HG03103 (cell line): ENCODE data around the gene KDM5B.

Source experiments
- ATAC-seq: cut with Tn5 transposase; IDR thresholded peaks from one replicate; pipeline ENCODE4 v1.9.1; 2021; ENCODE audit warnings: low read depth; ENCODE audit not compliant: unreplicated experiment

Gene KDM5B

DNA sequence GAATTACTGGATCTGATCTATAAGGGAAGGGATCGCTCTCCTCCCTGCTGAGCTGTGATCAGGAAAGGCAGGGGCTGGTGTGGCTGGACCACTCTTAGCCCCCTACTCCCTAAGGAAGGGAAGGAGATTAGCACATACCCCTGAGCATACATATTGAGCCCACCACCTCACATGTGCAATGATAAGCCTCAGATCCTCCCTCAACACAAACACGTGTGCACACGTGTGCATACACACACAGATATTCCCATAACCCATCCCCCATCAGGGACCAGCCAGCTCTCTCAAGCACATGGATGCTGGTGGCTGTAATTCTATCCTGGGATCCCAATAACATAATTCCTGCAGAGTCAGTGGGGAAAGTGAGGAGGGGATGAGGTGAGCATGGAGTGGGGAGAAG, 119.1 kb downstream of the KDM5B start:
- ATAC-seq, result no peak

GRCh38 chr1:202688401-202688800, 119.8 kb downstream of the KDM5B start:
- no peak for ATAC-seq

DNA sequence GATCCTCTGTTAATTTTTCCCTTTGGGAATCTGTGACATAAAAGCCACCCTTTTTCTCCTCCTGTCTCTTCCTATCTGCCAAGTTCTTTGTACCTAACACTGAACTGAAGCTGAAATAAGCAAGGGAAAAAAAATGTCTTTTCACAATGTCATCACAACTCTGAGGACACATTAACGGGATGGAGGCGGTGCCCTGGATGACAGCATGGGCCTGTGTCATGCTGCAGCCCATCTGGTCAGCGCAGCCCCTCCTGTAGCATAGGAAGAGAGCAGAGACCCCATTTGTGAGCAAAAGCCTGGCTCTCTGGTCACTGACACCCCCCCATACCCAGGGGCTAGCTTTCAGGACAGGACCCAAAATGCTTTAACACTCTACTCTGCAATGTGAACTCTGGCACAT, 120.4 kb downstream of the KDM5B start:
- no peak for ATAC-seq

GRCh38 chr1:202687370-202687769, 120.9 kb downstream of the KDM5B start:
- ATAC-seq, result no peak

- no peak for ATAC-seq
Measured at GRCh38 chr1:202685641-202686040, 122.6 kb downstream of the KDM5B start.

- ATAC-seq, result no peak
Measured at GRCh38 chr1:202684716-202685115, 123.5 kb downstream of the KDM5B start.

DNA sequence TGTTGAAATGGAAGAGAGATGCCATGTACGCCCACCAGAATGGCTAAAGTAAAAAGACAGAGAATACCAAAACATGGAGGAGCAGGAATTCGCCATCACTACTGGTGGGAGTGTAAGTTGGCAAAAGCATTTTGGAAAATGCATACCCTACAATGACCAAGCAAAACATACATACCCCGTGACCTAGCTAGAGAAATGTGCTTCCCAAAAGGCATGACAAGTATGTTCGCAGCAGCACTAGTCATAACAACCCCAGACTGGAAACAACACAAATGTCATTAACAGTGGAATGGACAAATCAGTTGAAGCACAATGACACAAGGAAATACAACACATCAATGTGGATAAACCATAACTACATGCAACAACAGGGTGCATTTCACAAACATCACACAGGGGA, 125.2 kb downstream of the KDM5B start:
- no peak for ATAC-seq

GRCh38 chr1:202682477-202682876, 125.7 kb downstream of the KDM5B start:
- no peak for ATAC-seq

- no peak for ATAC-seq
Measured at GRCh38 chr1:202681736-202682420, 126.3 kb downstream of the KDM5B start.

- ATAC-seq, result no peak
Measured at GRCh38 chr1:202680586-202681352, 127.5 kb downstream of the KDM5B start.

DNA sequence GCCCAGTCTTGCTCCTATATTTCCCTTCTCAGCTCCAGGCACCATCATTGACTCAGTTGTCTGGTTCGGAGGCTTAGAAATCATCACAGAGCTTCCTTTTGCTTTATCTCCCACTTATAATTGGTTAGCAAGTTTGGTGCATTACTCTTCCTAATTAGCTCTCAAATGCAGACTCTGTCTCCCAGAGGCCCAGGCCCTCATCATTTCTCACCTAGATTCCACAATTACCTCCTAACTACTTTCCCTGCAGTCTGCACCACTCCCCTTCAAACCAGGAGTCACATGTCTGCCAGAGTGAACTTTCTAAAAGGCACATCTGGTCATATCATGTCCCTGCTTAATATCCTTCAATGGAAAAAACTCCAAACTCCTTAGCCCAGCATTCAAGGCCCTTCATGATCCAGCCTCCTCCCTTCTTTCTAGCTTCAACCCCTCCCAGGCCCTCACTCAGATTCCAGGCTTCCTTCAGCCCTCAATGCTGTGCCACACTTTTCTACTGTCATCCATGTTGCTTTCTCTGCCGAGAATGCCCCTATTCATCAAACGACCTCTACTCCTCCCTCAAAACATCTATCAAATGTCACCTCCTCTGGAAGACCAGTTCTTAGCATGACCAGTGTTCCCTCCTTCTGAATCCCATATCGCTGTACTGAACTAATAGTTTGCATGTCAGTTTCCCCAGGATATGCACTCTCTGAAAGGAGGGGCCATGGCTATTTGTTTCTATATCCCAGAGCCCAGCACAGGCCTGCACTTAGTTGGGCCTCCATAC, 128.6 kb downstream of the KDM5B start:
- no peak for ATAC-seq

- ATAC-seq, result no peak
Measured at GRCh38 chr1:202677433-202677832, 130.8 kb downstream of the KDM5B start.
